ENCODE measurements around the gene SNHG17.

SNHG17 gene

DNA sequence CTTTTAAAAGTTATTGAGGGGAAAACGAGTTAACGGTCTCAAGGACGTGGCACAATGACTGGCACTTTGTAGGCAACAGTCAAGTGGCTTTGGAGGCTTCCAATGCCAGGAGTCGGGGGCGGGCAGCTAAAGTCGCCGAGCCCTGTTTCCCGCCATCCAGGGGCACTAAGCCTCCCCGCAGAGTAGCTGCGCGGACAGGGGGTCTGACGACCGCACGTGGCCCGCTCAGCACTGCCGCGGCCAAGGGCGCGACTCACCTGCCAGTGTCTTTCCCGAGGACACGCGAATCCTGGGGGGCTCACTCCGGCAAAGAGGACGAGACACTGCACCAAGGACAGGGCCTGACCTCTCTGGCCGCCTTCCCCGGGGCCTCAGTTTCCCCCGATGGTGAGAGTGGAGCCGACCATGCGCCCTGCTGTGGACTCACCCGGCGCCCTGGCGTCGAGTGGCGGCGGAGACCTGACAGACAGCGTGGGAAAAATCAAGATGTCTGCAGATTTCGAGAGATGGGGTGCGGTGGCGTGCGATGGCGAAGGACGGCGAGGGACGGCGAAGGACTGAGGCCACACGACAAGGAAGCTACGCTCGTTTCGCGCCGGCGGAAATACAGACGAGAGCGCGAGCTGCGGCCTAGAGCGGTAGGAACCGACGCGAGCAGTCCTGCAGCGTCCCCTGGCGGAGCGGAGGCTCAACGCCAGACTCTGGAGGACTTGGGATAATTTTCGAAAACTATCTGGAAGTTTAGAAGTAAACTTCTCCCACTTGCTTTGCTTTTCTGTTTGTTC is at the start of gene SNHG17:
TSS of gene SNHG17 (minus strand) at position 559 of the 785 bp plus-strand sequence.
- peak; percentile 99 for TF ChIP-seq CTCF (IDR thresholded peaks at IDR 0.05; ENCODE audit: insufficient read depth, missing control alignments)
- FAIRE-seq (no peak), DNase-seq (ENCODE audit: insufficient read length, low spot score) (peak; percentile 68)

DNA sequence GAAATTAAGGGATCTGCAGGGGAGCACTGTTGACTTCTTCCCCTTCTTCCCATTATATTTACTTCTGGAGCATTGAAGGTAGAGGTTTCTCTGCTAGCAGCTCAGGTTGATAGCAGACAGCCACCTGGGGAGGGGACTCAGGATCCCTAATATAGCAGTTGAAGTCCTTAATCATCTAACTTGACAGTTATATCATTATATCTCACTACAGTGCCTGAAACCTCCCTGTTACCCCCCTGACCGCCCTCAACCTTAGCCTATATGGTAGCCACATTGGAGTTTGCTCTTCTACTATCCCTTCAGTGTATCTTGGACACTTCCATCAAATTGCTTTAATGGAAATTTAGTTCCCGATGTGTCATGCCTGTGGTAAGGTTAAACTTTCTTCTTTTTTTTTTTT is 44.5 kb upstream of the SNHG17 start:
- DNase-seq (ENCODE audit: insufficient read length, low spot score): no peak
- no peak for TF ChIP-seq CTCF (IDR thresholded peaks at IDR 0.05; ENCODE audit: insufficient read depth, missing control alignments)
- FAIRE-seq: no peak

DNA sequence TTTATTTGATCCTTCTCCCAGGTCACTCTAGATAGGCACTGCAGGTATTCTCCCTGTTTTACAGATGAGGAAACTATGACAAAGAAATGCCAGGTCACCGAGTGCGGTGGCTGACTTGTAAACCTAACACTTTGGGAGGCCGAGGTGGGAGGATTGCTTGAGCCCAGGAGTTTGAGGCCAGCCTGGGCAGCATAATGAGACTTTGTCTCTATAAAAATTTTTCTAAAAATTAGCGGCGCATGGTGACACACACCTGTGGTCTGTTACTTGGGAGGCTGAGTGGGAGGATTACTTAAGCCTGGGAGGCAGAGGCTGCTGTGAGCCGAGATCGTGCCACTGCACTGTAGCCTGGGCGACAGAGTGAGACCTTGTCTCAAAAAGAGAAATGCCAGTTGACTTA is 42.6 kb upstream of the SNHG17 start:
- DNase-seq (ENCODE audit: insufficient read length, low spot score): no peak
- no peak for FAIRE-seq
- TF ChIP-seq CTCF (IDR thresholded peaks at IDR 0.05; ENCODE audit: insufficient read depth, missing control alignments): no peak

DNA sequence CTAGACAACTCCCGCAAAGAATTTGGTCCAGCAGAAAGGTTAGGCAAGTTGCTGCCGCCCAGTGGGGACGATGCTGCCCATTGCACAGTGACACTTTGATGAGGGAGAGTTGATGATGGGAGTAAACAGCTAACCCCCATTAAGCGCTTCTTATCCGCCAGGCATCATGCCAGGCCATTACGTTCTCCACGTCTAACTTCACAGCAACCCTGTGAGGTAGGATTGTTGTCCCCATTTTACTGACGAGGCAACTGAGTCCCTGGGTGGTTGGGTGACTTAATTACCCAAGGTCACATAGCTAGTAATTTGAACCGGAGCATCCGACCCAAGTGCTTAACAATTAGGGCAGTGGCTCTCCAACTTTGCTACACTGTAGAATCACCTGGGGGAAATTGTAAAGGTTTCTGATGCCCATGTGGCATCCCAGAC is 38.3 kb upstream of the SNHG17 start:
- DNase-seq (ENCODE audit: insufficient read length, low spot score): no peak
- TF ChIP-seq CTCF (IDR thresholded peaks at IDR 0.05; ENCODE audit: insufficient read depth, missing control alignments): no peak
- no peak for FAIRE-seq

DNA sequence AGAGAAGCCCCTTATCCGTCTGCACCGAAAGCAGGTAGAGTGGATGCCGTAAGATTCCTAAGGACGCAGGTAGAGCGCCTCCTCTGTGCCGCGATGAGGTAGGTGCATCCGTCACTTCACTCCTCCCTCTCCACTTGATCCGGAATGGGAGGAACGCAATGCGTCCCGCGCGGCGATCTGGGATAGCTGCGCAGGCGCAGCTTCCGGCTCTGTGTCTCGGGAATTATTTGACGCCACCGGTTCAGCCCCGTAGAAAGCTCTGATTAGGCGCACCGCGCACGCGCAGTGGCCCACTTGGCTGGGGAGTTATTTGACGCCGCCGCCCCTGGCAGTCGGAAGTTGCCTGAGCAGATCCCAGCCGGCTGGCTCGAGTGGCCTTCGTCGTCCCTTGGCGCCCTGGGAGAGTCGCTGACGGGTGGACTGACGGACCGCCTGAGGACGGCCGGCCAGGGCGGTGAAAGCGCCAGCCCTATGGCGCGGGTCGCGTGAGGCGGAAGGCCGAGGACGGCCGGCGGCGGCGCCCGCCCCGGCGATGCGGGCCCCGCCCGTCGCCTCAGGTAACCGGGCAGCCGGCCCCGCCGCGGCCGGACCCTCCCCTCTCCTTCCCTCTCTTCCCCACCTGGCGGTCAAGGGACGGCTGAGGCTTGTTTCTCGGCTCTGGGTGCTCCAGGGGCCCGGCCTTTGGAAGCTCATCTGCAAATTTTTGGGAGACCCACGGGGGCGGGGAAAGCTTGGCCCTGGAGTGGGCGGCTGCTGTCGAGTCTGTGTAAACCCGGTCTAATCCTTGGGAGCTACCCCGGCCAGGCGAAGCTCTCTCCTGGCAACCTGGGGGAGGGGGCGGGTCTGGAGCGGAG is 37.6 kb upstream of the SNHG17 start, which contains the start of gene RALGAPB:
TSS of gene RALGAPB (plus strand) at position 331 of the 854 bp plus-strand sequence. CDS start 15,590 bp downstream, outside the sequence.
- DNase-seq (ENCODE audit: insufficient read length, low spot score): peak; percentile 81
- peak; percentile 29 for FAIRE-seq
- TF ChIP-seq CTCF (IDR thresholded peaks at IDR 0.05; ENCODE audit: insufficient read depth, missing control alignments): peak; percentile 53

- no peak for TF ChIP-seq CTCF (IDR thresholded peaks at IDR 0.05; ENCODE audit: insufficient read depth, missing control alignments)
- FAIRE-seq: no peak
These were observed 36.9 kb upstream of the SNHG17 start for GRCh38 chr20:38471987-38472512.

More at GRCh38 chr20:38471987-38472512, 36.9 kb upstream of the SNHG17 start:
- DNase-seq (ENCODE audit: insufficient read length, low spot score): no peak
